Measurements from ENCODE around the gene DCDC2B. TPM values are rescaled to one million over a fixed set of nuclear protein-coding genes. Genes with fewer than 3 reads are reported as not detected.

Gene DCDC2B
- total and polyA plus RNA-seq, 2 of the 13 experiments (the other 11 are each of a cell fraction or from before 2014, with no cell fraction given) = not detected

DNA sequence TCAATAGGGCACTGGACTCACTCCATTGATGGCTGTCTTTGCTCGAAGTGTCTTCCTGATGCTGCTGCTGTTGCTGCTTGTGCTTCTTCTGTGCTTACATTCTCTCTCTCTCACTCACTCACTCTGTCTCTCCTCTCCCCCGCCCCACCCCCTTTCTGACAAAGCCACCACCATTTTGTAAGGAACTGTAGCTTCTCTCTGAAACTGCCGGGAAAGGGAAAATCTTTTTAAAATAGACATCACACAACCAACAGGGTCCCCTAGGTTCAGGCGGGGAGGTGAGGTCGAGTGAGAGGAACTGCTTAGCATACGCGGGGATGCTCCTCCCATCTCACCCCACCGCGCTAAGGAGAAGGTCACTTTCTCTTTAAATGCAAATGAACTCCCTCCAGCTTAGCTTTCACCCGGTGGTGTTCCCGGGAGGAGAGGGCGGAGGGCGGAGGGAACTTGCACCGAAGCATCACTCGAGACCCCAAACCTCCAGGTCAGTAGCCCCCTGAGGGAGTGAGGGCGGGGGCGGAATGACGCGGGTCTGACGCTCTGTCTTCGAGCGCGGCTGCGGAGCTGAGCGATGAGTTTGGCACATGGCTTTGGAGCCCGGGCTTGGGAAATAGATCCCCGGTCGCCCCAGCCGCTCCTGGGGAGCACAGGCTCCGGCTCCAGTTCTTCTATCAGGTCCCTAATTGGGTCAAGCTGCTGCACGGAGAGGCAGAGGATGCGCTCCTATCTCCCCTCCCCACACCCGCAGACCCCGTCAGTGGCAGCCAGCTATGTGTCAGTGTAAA is 8.5 kb upstream of the DCDC2B start, which contains the start of gene CCDC28B (continued):
- TF ChIP-seq, protein P1, sequence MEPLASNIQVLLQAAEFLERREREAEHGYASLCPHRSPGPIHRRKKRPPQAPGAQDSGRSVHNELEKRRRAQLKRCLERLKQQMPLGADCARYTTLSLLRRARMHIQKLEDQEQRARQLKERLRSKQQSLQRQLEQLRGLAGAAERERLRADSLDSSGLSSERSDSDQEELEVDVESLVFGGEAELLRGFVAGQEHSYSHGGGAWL (CRISPR knock-in tag; IDR thresholded peaks at IDR 0.05) = peak; percentile 64; the same call in 1 of the 2 replicates
- TF ChIP-seq ZNF768 (CRISPR knock-in tag; IDR thresholded peaks at IDR 0.05) = no peak
- TF ChIP-seq, protein P2, sequence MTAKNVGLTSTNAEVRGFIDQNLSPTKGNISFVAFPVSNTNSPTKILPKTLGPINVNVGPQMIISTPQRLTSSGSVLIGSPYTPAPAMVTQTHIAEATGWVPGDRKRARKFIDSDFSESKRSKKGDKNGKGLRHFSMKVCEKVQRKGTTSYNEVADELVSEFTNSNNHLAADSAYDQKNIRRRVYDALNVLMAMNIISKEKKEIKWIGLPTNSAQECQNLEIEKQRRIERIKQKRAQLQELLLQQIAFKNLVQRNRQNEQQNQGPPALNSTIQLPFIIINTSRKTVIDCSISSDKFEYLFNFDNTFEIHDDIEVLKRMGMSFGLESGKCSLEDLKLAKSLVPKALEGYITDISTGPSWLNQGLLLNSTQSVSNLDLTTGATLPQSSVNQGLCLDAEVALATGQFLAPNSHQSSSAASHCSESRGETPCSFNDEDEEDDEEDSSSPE (CRISPR knock-in tag; IDR thresholded peaks at IDR 0.05) = 0 out of 2 replicates have a peak, but pooled peaks have one; percentile 29
- TF ChIP-seq ZNF547 (CRISPR knock-in tag; IDR thresholded peaks at IDR 0.05) = peak; percentile 56; the same call in 1 of the 2 replicates
- TF ChIP-seq ZNF598 (CRISPR knock-in tag; IDR thresholded peaks at IDR 0.05; ENCODE audit: borderline replicate concordance) = no peak
- 0 out of 2 replicates have a peak, but pooled peaks have one; percentile 4 for TF ChIP-seq ZNF292 (CRISPR knock-in tag; IDR thresholded peaks at IDR 0.05; ENCODE audit: borderline replicate concordance, low read depth)
- TF ChIP-seq MAZ (IDR thresholded peaks at IDR 0.05; ENCODE audit: borderline replicate concordance, low read depth, low read length) = no peak
- TF ChIP-seq MAZ (CRISPR knock-in tag; IDR thresholded peaks at IDR 0.05; ENCODE audit: low read depth) = peak; percentile 28; the same call in 1 of the 2 replicates
- TF ChIP-seq, protein P3, sequence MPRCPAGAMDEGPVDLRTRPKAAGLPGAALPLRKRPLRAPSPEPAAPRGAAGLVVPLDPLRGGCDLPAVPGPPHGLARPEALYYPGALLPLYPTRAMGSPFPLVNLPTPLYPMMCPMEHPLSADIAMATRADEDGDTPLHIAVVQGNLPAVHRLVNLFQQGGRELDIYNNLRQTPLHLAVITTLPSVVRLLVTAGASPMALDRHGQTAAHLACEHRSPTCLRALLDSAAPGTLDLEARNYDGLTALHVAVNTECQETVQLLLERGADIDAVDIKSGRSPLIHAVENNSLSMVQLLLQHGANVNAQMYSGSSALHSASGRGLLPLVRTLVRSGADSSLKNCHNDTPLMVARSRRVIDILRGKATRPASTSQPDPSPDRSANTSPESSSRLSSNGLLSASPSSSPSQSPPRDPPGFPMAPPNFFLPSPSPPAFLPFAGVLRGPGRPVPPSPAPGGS (CRISPR knock-in tag; IDR thresholded peaks at IDR 0.05) = no peak
- TF ChIP-seq ZBTB7B (CRISPR knock-in tag; IDR thresholded peaks at IDR 0.05) = peak; percentile 30; the same call in 1 of the 2 replicates
- TF ChIP-seq ZNF501 (CRISPR knock-in tag; IDR thresholded peaks at IDR 0.05) = no peak; the same call in 1 of the 2 replicates
- TF ChIP-seq ZNF891 (CRISPR knock-in tag; IDR thresholded peaks at IDR 0.05) = 0 out of 2 replicates have a peak, but pooled peaks have one; percentile 39
- TF ChIP-seq ZNF605 (CRISPR knock-in tag; IDR thresholded peaks at IDR 0.05) = no peak
- TF ChIP-seq, protein P4, sequence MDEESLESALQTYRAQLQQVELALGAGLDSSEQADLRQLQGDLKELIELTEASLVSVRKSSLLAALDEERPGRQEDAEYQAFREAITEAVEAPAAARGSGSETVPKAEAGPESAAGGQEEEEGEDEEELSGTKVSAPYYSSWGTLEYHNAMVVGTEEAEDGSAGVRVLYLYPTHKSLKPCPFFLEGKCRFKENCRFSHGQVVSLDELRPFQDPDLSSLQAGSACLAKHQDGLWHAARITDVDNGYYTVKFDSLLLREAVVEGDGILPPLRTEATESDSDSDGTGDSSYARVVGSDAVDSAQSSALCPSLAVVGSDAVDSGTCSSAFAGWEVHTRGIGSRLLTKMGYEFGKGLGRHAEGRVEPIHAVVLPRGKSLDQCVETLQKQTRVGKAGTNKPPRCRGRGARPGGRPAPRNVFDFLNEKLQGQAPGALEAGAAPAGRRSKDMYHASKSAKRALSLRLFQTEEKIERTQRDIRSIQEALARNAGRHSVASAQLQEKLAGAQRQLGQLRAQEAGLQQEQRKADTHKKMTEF (CRISPR knock-in tag; IDR thresholded peaks at IDR 0.05) = peak; percentile 28; the same call in 1 of the 2 replicates
- 0 out of 2 replicates have a peak, but pooled peaks have one; percentile 29 for TF ChIP-seq REPIN1 (CRISPR knock-in tag; IDR thresholded peaks at IDR 0.05; ENCODE audit: borderline replicate concordance, low read depth)
- no peak for TF ChIP-seq EHMT2 (IDR thresholded peaks at IDR 0.05; ENCODE audit: borderline replicate concordance, low read depth, low read length)
- TF ChIP-seq PRDM15 (CRISPR knock-in tag; IDR thresholded peaks at IDR 0.05) = peak; percentile 39; the same call in 1 of the 2 replicates
- peak; percentile 49 for TF ChIP-seq HOXA3 (CRISPR knock-in tag; IDR thresholded peaks at IDR 0.05)
- TF ChIP-seq GABPB1 (CRISPR knock-in tag; IDR thresholded peaks at IDR 0.05) = peak; percentile 18; the same call in 1 of the 2 replicates
- TF ChIP-seq GATAD1 (CRISPR knock-in tag; IDR thresholded peaks at IDR 0.05) = 0 out of 2 replicates have a peak, but pooled peaks have one; percentile 14
